VCaP (cell line): ENCODE measurements around the gene GEMIN4.

Source experiments
- H3K27ac ChIP-seq: fragments of 450-650 bp; 2 replicates; pipeline ENCODE4 v1.5.1; 2017
- CTCF ChIP-seq: fragments of 450-650 bp; conservative IDR thresholded peaks from 2 replicates; pipeline ENCODE4 v1.5.1; 2017; ENCODE audit warnings: mild to moderate bottlenecking, moderate library complexity

Gene GEMIN4

GRCh38 chr17:744937-745336, 7.1 kb downstream of the GEMIN4 start:
- H3K27ac ChIP-seq: no peak overlapping the region
- no peak for TF ChIP-seq CTCF

GRCh38 chr17:743139-743538, 8.9 kb downstream of the GEMIN4 start:
- no peak for TF ChIP-seq CTCF
- no peak overlapping the region for H3K27ac ChIP-seq

- no peak for TF ChIP-seq CTCF
- H3K27ac ChIP-seq: no peak overlapping the region
Measured at GRCh38 chr17:742147-742793, 9.8 kb downstream of the GEMIN4 start.

GRCh38 chr17:740240-741017, 11.6 kb downstream of the GEMIN4 start:
- no peak for TF ChIP-seq CTCF
- H3K27ac ChIP-seq: no peak overlapping the region

- no peak for TF ChIP-seq CTCF
Measured at GRCh38 chr17:737561-738113, 14.4 kb downstream of the GEMIN4 start.

GRCh38 chr17:733743-734142, 18.3 kb downstream of the GEMIN4 start:
- TF ChIP-seq CTCF: no peak
- H3K27ac ChIP-seq: peak overlapping the region; percentile 98

More at GRCh38 chr17:737561-738113, 14.4 kb downstream of the GEMIN4 start:
- H3K27ac ChIP-seq: no peak overlapping the region

GRCh38 chr17:732902-733720, 19.0 kb downstream of the GEMIN4 start:
- no peak for TF ChIP-seq CTCF
- H3K27ac ChIP-seq: peak overlapping the region; percentile 98
